IMR-90 (cell line): ENCODE results near the gene LUZP2. TPM values are rescaled to one million over a fixed set of nuclear protein-coding genes. Genes with fewer than 3 reads are reported as not detected.

Experiments used
- ATAC-seq: fragments of 200-7000 bp; cut with Tn5 transposase; 2 replicates; pipeline ENCODE4 v1.9.1; 2020; ENCODE audit warnings: low read depth, mild to moderate bottlenecking, moderate library complexity
- BruUV-seq: library from RNA; stranded (reverse); fragments of 400-500 nt; replicated peaks from 2 replicates; lab custom pipeline; 2021; lab: Mats Ljungman, UMichigan
- CTCF ChIA-PET: fragments of 300-600 bp; formaldehyde crosslinking; extraction: SDS; loops from one replicate; lab custom pipeline; 2021; ENCODE audit warnings: antibody characterized with exemption; lab: Yijun Ruan, JAX
- POLR2A ChIA-PET: fragments of 300-600 bp; sonication (Branson Sonifier 250); formaldehyde crosslinking; loops from one replicate; lab custom pipeline; 2022; ENCODE audit warnings: antibody characterized with exemption; ENCODE audit not compliant: unreplicated experiment; lab: Charles Lee
- DNase-seq: peaks from one replicate; pipeline ENCODE4 v3.0.0; 2013
- H2AFZ ChIP-seq: replicated peaks from 2 replicates; pipeline ENCODE3; 2013; ENCODE audit warnings: low read length, mild to moderate bottlenecking; ENCODE audit not compliant: poor library complexity
- H2AK5ac ChIP-seq: 2 replicates; pipeline ENCODE4 v1.6.1; 2013; ENCODE audit warnings: low read depth, low read length, inconsistent platforms
- H2AK9ac ChIP-seq: replicated peaks from 2 replicates; pipeline ENCODE3; 2013; ENCODE audit warnings: mild to moderate bottlenecking, low read depth, low read length, moderate library complexity; ENCODE audit not compliant: poor library complexity
- H2BK120ac ChIP-seq: 2 replicates; pipeline ENCODE4 v1.6.1; 2013; ENCODE audit warnings: low read depth, low read length, inconsistent platforms
- H2BK15ac ChIP-seq: 3 replicates; pipeline ENCODE4 v1.6.1; 2013; ENCODE audit warnings: low read depth, low read length, inconsistent platforms
- H2BK20ac ChIP-seq: 2 replicates; pipeline ENCODE4 v1.6.1; 2013; ENCODE audit warnings: low read depth, mild to moderate bottlenecking, inconsistent platforms, low read length, moderate library complexity
- H2BK5ac ChIP-seq: 2 replicates; pipeline ENCODE4 v1.6.1; 2013; ENCODE audit warnings: mild to moderate bottlenecking, low read depth, low read length, inconsistent platforms; ENCODE audit not compliant: poor library complexity, severe bottlenecking
- H3K14ac ChIP-seq: replicated peaks from 2 replicates; pipeline ENCODE4 v1.6.1; 2013; ENCODE audit warnings: low read depth, low read length, inconsistent platforms
- H3K18ac ChIP-seq: 2 replicates; pipeline ENCODE4 v1.6.1; 2013; ENCODE audit warnings: low read depth, low read length, control low read depth
- H3K23ac ChIP-seq: 2 replicates; pipeline ENCODE4 v1.6.1; 2013; ENCODE audit warnings: low read depth, low read length, inconsistent platforms
- H3K27ac ChIP-seq: 2 replicates; pipeline ENCODE4 v1.5.1; 2013; ENCODE audit warnings: mild to moderate bottlenecking, control low read depth, low read length; ENCODE audit not compliant: insufficient read depth
- H3K27me3 ChIP-seq: 2 replicates; pipeline ENCODE4 v1.6.1; 2013; ENCODE audit warnings: low read length; ENCODE audit not compliant: control insufficient read depth, insufficient read depth
- H3K36me3 ChIP-seq: 2 replicates; pipeline ENCODE4 v1.6.1; 2013; ENCODE audit warnings: low read length, mixed read lengths; ENCODE audit not compliant: control insufficient read depth, insufficient read depth
- H3K4ac ChIP-seq: 2 replicates; pipeline ENCODE4 v1.6.1; 2013; ENCODE audit warnings: low read depth, low read length, inconsistent platforms
- H3K4me1 ChIP-seq: 2 replicates; pipeline ENCODE4 v1.6.1; 2013; ENCODE audit warnings: low read length, mixed read lengths; ENCODE audit not compliant: control insufficient read depth, insufficient read depth
- H3K4me2 ChIP-seq: 2 replicates; pipeline ENCODE4 v1.6.1; 2013; ENCODE audit warnings: low read depth, mild to moderate bottlenecking, control low read depth, low read length, moderate library complexity
- H3K4me3 ChIP-seq: 2 replicates; pipeline ENCODE4 v1.5.1; 2013; ENCODE audit warnings: low read depth, mild to moderate bottlenecking, control low read depth, low read length, moderate library complexity; ENCODE audit not compliant: insufficient read depth
- H3K56ac ChIP-seq: 2 replicates; pipeline ENCODE4 v1.6.1; 2013; ENCODE audit warnings: low read length, inconsistent platforms; ENCODE audit not compliant: insufficient read depth; ENCODE audit errors: extremely low read depth
- H3K79me1 ChIP-seq, 2 experiments: 2 replicates each; pipeline ENCODE4 v1.6.1; 2013; ENCODE audit warnings: low read length in 2 of 2, inconsistent platforms in 1 of 2, low read depth in 1 of 2
- H3K9ac ChIP-seq: 2 replicates; pipeline ENCODE4 v1.6.1; 2013; ENCODE audit warnings: low read depth, low read length, control low read depth
- H3K9me1 ChIP-seq: 2 replicates; pipeline ENCODE4 v1.6.1; 2013; ENCODE audit warnings: low read length, inconsistent platforms; ENCODE audit not compliant: insufficient read depth
- H3K9me3 ChIP-seq: 2 replicates; pipeline ENCODE4 v1.6.1; 2013; ENCODE audit warnings: low read length; ENCODE audit not compliant: control insufficient read depth, insufficient read depth
- H4K20me1 ChIP-seq: 2 replicates; pipeline ENCODE4 v1.6.1; 2013; ENCODE audit warnings: low read length, inconsistent platforms; ENCODE audit not compliant: insufficient read depth
- H4K5ac ChIP-seq: 2 replicates; pipeline ENCODE4 v1.6.1; 2013; ENCODE audit warnings: mild to moderate bottlenecking, low read depth, low read length, control low read depth
- H4K8ac ChIP-seq, 2 experiments: 2 replicates each; pipeline ENCODE4 v1.6.1; 2013; ENCODE audit warnings: low read depth in 2 of 2, low read length in 2 of 2, control low read depth in 1 of 2, inconsistent platforms in 1 of 2
- H4K91ac ChIP-seq: 2 replicates; pipeline ENCODE4 v1.6.1; 2013; ENCODE audit warnings: low read depth, low read length, inconsistent platforms; ENCODE audit not compliant: insufficient read depth
- BHLHE40 ChIP-seq: fragments of 150-350 bp; IDR thresholded peaks from 2 replicates; pipeline ENCODE4 v1.6.1; 2016; ENCODE audit warnings: mild to moderate bottlenecking, low read depth, low read length
- CEBPB ChIP-seq: IDR thresholded peaks from 2 replicates; pipeline ENCODE4 v1.6.1; 2012; ENCODE audit warnings: low read depth, low read length, improper control_type of control experiment
- CHD1 ChIP-seq: IDR thresholded peaks from 2 replicates; pipeline ENCODE4 v1.6.1; 2012; ENCODE audit warnings: low read depth, low read length, improper control_type of control experiment
- FOS ChIP-seq: fragments of 150-350 bp; IDR thresholded peaks from 2 replicates; pipeline ENCODE4 v1.6.1; 2016; ENCODE audit warnings: low read depth, low read length
- MAFK ChIP-seq: IDR thresholded peaks from 2 replicates; pipeline ENCODE4 v1.6.1; 2012; ENCODE audit warnings: low read depth, low read length, improper control_type of control experiment
- MAZ ChIP-seq: IDR thresholded peaks from 2 replicates; pipeline ENCODE4 v1.6.1; 2012; ENCODE audit warnings: low read depth, mild to moderate bottlenecking, low read length, improper control_type of control experiment, moderate library complexity, borderline replicate concordance
- NFE2L2 ChIP-seq: fragments of 150-350 bp; IDR thresholded peaks from 2 replicates; pipeline ENCODE4 v1.6.1; 2016; ENCODE audit warnings: low read depth, mild to moderate bottlenecking, low read length
- POLR2A ChIP-seq: IDR thresholded peaks from 2 replicates; pipeline ENCODE4 v1.6.1; 2012; ENCODE audit warnings: mild to moderate bottlenecking, low read depth, low read length
- RAD21 ChIP-seq: IDR thresholded peaks from 2 replicates; pipeline ENCODE4 v1.6.1; 2012; ENCODE audit warnings: low read length, improper control_type of control experiment
- RCOR1 ChIP-seq: IDR thresholded peaks from 2 replicates; pipeline ENCODE4 v1.6.1; 2012; ENCODE audit warnings: mild to moderate bottlenecking, low read length, improper control_type of control experiment; ENCODE audit not compliant: insufficient replicate concordance
- SMC3 ChIP-seq: fragments of 150-350 bp; IDR thresholded peaks from 2 replicates; pipeline ENCODE4 v1.6.1; 2016; ENCODE audit warnings: low read depth, mild to moderate bottlenecking, antibody characterized with exemption, low read length, moderate library complexity
- WGBS, 2 experiments: methylation state at CpG; one replicate each; pipeline versions ENCODE4 v1.1.5 to v1.1.7; 2013; ENCODE audit warnings: missing lambda C conversion rate in 2 of 2; ENCODE audit not compliant: insufficient read length in 1 of 2; ENCODE audit errors: extremely low coverage in 2 of 2; 5-methylcytosine and 5-hydroxymethylcytosine counted together
- dilution Hi-C: fragments of 300-500 bp; cut with HindIII; formaldehyde crosslinking; loops from one replicate; pipeline ENCODE4 v1.14.3; 2018; ENCODE audit warnings: low sequenced_read_pairs; ENCODE audit not compliant: unreplicated experiment
- in situ Hi-C: fragments of 300-500 bp; cut with MboI; formaldehyde crosslinking; loops from 3 replicates; pipeline ENCODE4 v1.14.3; 2019; ENCODE audit warnings: low sequenced_read_pairs, inconsistent platforms, mixed read lengths
- intact Hi-C: fragments of 100-400 bp; cut with micrococcal nuclease; formaldehyde crosslinking; loops from 2 replicates; pipeline ENCODE4 v1.10.0; 2022
- polyA plus RNA-seq, 3 experiments: library from polyadenylated mRNA; depleted of rRNA; stranded (reverse); fragments of >200 nt; gene quantifications; 2 replicates each; pipeline ENCODE4 v1.2.3, GENCODE V29; 2012; ENCODE audit warnings: low replicate concordance in 1 of 3
- total RNA-seq: library from RNA; depleted of rRNA; stranded (reverse); fragments of >200 nt; gene quantifications from 2 replicates; pipeline ENCODE4 v1.2.3, GENCODE V29; 2012
- TF ChIP-seq, protein P1 (sequence below): fragments of 150-350 bp; IDR thresholded peaks from 2 replicates; pipeline ENCODE4 v1.6.1; 2017; ENCODE audit warnings: mild to moderate bottlenecking, antibody characterized with exemption, low read length, low read depth

The LUZP2 gene
- total and polyA plus RNA-seq, 2 of the 4 experiments (the other 2 are of a cell fraction): 0.89 to 2.0 TPM

- no peak overlapping the region for H2BK120ac ChIP-seq
- no peak overlapping the region for H3K4ac ChIP-seq
- H3K4me2 ChIP-seq: no peak overlapping the region
- H3K56ac ChIP-seq: no peak overlapping the region
- no peaks in the 10 kb centered on the region for H3K9me3 ChIP-seq
- WGBS, 2 experiments: no CpG with 5 or more reads among the region's 6 CpGs
- intact Hi-C loops: no loop called here
- no peak overlapping the region for H3K9ac ChIP-seq
- no peaks in the 10 kb centered on the region; a peak in 1 of 4 replicates for H3K79me1 ChIP-seq
- H3K14ac ChIP-seq: no peak overlapping the region
- H2BK20ac ChIP-seq: no peak overlapping the region
- no peak overlapping the region for H2AFZ ChIP-seq
- no peak overlapping the region for H2AK9ac ChIP-seq
- H4K5ac ChIP-seq: no peak overlapping the region
- no peak overlapping the region for H2BK15ac ChIP-seq
- no TSS peak for BruUV-seq
- dilution Hi-C loops: no loop called here
- no peak for TF ChIP-seq POLR2A
- no peak for TF ChIP-seq RCOR1
- TF ChIP-seq MAFK: no peak
- TF ChIP-seq NFE2L2: no peak
- no peak for TF ChIP-seq RAD21
- TF ChIP-seq FOS: no peak
- no peak for TF ChIP-seq SMC3
- TF ChIP-seq CHD1: no peak
- no peak for TF ChIP-seq CEBPB
- TF ChIP-seq, protein P1, sequence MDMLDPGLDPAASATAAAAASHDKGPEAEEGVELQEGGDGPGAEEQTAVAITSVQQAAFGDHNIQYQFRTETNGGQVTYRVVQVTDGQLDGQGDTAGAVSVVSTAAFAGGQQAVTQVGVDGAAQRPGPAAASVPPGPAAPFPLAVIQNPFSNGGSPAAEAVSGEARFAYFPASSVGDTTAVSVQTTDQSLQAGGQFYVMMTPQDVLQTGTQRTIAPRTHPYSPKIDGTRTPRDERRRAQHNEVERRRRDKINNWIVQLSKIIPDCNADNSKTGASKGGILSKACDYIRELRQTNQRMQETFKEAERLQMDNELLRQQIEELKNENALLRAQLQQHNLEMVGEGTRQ: no peak
- no peak for TF ChIP-seq BHLHE40
- TF ChIP-seq MAZ: no peak
- H3K18ac ChIP-seq: no peak overlapping the region
- ATAC-seq (no peak), DNase-seq (no peak)
- H2AK5ac ChIP-seq: no peak overlapping the region
- CTCF ChIA-PET: interaction anchor here (0.9 kb wide), 1 partner anchor 12 kb away, joined by 3 read pairs; no protein-coding TSS in a partner anchor
- H4K20me1 ChIP-seq: no peaks in the 10 kb centered on the region
- in situ Hi-C loops: no loop called here
- no peaks in the 10 kb centered on the region for H3K27me3 ChIP-seq
- H2BK5ac ChIP-seq: no peak overlapping the region
- H3K27ac ChIP-seq: no peak overlapping the region
- no peaks in the 10 kb centered on the region for H3K9me1 ChIP-seq
- no peak overlapping the region for H3K4me3 ChIP-seq
- no peak overlapping the region for H4K91ac ChIP-seq
- H3K4me1 ChIP-seq: peaks cover 2% of the 10 kb centered on the region
- H4K8ac ChIP-seq: no peak overlapping the region
- no peaks in the 10 kb centered on the region for H3K36me3 ChIP-seq
- no peak overlapping the region for H3K23ac ChIP-seq
- POLR2A ChIA-PET: no interaction called here
Measured at GRCh38 chr11:24622262-24622661, 125.4 kb downstream of the LUZP2 start.
